Adrenal gland (tissue), 5 donors: Measurements from ENCODE around the gene SLC5A11.

ENCODE experiments used
- POLR2A ChIP-seq, 2 donors: fragments of 450-650 bp; IDR thresholded peaks; one replicate each; pipeline ENCODE4 v1.6.1; 2017; ENCODE audit warnings: antibody characterized with exemption in 2 of 2, mild to moderate bottlenecking in 2 of 2, moderate library complexity in 1 of 2
- TF ChIP-seq, protein P1 (sequence below), 6 experiments: fragments of 450-650 bp in 4 of 6; fragments of 200-600 bp in 2 of 6; sonication (generic) in 1 of 6; IDR thresholded peaks; 1 replicate in 5 of 6; 2 replicates in 1 of 6; pipeline versions ENCODE4 v1.5.1 to v1.8.0; 2016 to 2021; ENCODE audit warnings: antibody characterized with exemption in 6 of 6, mild to moderate bottlenecking in 2 of 6, moderate library complexity in 1 of 6
- donor health status: DM: no; HTN: no; CAD: no.

DNA sequence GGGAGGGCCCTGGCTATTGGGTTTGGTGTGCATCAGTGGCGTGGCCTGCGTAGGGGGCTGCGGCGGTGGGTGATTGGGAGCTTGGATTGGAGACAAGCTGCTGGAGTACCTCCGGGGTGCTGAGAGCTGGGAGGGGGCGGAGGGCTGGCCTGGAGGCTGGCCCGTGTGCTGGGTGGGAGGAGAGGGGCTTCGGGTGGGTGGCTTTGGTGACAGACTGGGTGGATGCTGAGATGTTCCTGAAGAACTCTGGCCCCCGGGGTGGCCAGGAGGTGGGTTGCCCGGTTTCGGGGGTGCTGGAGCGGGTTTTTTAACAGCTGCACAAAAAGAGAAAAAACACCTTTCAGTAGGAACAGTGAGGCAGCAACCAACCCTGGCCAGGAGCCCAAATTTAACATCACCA is 85.3 kb downstream of the SLC5A11 start:
- TF ChIP-seq, protein P1, sequence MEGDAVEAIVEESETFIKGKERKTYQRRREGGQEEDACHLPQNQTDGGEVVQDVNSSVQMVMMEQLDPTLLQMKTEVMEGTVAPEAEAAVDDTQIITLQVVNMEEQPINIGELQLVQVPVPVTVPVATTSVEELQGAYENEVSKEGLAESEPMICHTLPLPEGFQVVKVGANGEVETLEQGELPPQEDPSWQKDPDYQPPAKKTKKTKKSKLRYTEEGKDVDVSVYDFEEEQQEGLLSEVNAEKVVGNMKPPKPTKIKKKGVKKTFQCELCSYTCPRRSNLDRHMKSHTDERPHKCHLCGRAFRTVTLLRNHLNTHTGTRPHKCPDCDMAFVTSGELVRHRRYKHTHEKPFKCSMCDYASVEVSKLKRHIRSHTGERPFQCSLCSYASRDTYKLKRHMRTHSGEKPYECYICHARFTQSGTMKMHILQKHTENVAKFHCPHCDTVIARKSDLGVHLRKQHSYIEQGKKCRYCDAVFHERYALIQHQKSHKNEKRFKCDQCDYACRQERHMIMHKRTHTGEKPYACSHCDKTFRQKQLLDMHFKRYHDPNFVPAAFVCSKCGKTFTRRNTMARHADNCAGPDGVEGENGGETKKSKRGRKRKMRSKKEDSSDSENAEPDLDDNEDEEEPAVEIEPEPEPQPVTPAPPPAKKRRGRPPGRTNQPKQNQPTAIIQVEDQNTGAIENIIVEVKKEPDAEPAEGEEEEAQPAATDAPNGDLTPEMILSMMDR (IDR thresholded peaks at IDR 0.05) = no peak
- TF ChIP-seq POLR2A (IDR thresholded peaks at IDR 0.05) = no peak
